HK-2 (cell line): Measurements from ENCODE around the gene TRAF2.
"Not testable (repeated sequence)": the region's sequence is repeated elsewhere in the genome, so short reads cannot be mapped to it uniquely, and the experiment has no call there.

Experiments
- DNase-seq: peaks from one replicate; pipeline ENCODE4 v3.0.0-alpha.2; 2018; ENCODE audit not compliant: unreplicated experiment

The TRAF2 gene, protein sequence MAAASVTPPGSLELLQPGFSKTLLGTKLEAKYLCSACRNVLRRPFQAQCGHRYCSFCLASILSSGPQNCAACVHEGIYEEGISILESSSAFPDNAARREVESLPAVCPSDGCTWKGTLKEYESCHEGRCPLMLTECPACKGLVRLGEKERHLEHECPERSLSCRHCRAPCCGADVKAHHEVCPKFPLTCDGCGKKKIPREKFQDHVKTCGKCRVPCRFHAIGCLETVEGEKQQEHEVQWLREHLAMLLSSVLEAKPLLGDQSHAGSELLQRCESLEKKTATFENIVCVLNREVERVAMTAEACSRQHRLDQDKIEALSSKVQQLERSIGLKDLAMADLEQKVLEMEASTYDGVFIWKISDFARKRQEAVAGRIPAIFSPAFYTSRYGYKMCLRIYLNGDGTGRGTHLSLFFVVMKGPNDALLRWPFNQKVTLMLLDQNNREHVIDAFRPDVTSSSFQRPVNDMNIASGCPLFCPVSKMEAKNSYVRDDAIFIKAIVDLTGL

DNA sequence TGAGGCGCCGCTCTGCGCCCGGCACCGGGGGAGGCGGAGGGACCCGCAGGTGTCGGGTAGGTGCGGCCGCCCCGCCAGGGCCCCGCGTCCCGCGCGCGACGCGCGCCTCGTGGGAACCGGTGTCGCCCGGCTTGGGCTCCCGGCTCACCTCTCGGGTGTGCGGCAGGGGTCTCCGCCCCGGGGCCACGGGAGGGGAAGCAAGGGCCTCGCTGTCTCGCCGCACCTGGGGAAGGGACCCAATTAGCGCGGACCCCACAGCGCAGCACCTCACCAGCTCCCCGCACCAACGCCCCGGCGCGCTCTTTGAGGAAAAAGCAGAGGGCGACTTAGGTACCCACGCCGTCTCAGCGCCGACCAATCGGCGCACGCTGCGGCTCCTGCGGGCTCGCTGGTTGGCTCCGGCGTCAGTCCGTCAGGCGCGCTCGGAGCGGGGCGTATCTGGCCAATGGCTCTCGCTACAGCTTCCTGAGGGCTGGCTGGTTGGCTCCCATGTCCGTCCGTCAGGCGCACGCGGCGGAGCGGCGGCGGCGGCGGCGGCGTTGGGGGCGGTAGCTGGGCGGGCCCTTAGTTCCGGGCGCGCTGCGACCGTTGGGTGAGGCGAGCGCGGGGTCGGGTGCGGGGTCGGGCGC, at the start of gene TRAF2:
Gene TRAF2 (plus strand): TSS at position 567 of the 629 bp plus-strand sequence. CDS start 12,225 bp downstream, outside the sequence.
- peak; percentile 99 for DNase-seq

DNA sequence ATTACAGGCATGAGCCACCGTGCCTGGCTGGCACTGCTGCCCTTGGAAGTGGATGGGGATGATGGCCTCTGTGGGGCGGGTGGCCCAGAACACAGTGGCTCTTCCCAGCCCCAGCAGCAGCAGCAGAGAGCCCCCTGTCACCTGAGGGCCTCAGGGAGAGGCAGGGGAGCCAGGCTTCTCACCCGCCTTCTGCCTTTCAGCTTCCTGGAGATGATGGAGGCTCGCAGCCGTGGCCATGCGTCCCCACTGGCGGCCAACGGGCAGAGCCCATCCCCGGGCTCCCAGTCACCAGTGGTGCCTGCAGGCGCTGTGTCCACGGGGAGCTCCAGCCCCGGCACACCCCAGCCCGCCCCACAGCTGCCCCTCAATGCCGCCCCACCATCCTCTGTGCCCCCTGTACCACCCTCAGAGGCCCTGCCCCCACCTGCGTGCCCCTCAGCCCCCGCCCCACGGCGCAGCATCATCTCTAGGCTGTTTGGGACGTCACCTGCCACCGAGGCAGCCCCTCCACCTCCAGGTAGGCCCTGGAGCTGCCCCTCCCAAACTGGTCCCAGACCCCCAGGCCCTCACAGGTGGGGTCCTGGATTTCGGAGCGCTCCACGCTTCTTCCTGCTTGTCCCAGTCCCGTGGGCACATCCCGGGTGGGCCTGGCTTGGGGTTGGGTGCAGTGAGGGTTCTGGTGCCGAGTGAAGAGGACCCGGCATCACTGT, 49.0 kb upstream of the TRAF2 start:
- peak; percentile 13 for DNase-seq

- DNase-seq = peak; percentile 16
Measured at GRCh38 chr9:136837856-136838277, 48.4 kb upstream of the TRAF2 start.

GRCh38 chr9:136838314-136839228, 47.7 kb upstream of the TRAF2 start:
- peak; percentile 50 for DNase-seq

DNA sequence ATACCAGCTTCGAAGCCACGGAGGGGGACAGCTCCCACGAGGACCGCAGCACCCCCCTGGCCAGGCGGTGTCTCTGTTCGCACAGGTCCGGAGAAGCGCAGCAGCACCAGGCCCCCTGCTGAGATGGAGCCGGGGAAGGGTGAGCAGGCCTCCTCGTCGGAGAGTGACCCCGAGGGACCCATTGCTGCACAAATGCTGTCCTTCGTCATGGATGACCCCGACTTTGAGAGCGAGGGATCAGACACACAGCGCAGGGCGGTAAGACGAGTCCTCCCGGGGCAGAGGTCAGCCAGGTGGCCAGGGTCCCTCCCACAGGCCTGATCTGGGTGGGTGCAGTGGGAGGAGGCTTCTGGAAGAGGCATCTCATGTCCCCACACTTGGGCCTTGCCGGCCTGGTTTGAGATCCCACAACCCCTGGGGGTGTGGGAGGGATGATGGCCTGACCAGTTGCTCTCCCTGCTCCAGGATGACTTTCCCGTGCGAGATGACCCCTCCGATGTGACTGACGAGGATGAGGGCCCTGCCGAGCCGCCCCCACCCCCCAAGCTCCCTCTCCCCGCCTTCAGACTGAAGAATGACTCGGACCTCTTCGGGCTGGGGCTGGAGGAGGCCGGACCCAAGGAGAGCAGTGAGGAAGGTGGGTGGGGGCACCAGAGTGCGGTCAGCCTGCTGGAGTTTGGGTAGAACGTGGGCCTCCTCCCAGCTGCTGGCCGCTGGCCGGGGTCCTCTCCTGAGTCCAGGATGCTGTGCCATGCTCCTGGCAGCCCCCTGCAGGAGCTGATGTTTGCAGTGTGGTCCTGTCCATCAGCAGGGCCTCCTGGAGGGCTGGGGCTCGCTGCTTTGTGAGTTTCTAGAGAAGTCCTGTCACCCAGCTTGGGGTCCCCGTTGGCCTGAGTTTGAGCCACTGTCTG, 46.8 kb upstream of the TRAF2 start:
- DNase-seq = peak; percentile 28

- peak; percentile 42 for DNase-seq
Measured at GRCh38 chr9:136840140-136840876, 46.0 kb upstream of the TRAF2 start.

DNA sequence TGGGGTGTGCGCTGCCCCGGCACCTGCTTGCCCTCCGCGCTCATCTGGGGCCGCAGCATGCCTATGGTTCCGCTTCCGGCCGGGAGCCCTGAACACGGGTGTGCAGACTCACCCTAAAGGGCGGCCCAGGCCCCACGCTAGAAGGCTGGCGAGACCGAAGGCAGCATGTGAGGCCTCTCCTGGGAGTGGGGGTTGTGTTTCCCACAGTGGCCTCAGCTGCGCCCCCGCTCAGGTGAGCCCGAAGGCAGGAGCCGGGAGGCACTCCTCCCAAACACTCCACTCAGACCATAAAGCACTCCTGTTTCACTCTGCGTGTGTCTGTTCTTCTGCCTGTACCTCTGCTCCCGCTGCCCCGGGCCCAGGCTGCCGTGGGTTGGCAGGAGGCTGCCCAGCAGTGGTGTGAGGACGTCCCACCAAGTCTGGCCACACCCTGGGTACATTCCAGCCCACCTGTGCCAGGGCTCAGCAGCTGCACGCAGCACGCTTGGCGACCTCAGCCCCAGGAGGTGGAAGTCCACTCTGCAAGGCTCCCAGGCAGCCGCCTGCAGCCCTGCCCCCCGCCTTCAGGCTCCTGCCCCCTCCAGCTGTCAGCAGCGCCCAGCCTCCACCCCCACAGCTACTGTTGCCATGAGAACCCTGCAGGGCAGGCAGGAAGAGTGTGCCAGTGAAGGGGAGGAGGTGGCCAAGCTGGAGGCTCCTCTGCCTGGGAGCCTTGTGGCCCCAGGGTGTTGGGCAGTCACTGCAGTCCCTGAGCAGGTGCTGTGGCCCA, 45.3 kb upstream of the TRAF2 start:
- peak; percentile 87 for DNase-seq

DNA sequence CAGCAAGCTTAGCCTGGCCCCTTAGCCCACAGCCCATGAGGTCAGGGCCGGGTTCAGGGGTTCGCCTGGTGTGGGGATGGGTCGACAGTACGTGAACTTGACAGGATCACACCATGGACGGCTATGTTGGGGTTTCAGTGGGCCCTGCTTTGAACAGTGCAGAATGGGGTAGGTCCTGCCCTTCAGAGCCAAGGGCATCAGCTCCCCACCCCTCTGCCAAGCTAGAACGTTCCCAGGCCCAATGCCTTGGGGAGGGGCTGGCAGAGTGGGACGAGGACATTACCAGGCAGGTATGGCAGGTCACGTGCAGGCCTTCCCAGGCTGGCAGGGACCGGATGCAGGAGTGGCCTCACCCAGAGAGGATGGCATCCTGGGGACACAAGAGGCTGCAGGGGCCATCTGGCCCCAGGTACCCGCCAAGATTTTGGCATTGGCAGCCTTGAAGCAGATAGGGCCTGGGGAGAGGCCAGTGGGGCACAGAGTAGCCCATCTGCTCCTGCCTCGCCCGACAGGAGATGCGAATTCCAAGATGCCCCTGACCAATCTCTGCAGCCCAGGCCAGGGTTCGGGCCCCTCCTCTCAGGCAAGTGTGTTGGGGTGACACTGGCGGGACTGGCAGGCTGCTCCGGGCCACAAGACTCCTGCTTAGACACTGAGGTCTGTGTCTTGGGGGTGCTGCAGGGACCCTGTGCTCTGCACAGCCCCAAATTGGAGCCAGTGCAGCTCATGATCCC, 44.5 kb upstream of the TRAF2 start:
- not testable (repeated sequence) for DNase-seq

DNA sequence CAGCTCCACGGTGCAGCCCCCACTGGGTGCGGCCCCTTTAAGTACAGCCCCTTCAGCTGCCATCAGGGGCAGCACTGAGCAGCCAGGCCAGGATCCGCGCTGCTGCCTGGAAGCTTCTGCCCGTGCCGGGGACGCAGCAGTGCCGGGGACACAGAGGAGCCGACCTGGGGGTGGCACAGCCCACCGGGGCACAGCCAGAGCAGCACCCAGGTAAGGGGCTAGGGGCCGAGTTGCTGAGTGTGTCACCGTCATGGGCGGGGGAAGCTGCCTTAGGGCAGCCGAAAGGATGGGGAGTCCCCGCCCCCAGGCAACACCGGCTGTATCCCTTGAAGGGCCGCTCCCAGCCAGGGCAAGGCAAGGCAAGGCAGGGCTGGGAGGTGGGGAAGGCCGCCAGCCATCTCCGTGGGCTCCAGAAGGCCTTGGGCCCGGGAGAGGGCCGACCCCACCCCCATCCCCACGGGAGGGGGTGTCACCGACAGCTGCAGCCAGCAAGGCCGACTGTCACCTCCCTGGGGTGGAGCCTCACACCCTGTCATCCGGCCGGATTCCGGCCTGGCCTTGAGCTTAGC, 43.9 kb upstream of the TRAF2 start, which contains the start of gene AJM1:
Gene AJM1 (plus strand): TSS at position 99 of the 569 bp plus-strand sequence. CDS start 1,937 bp downstream, outside the sequence.
- DNase-seq = peak; percentile 76

DNA sequence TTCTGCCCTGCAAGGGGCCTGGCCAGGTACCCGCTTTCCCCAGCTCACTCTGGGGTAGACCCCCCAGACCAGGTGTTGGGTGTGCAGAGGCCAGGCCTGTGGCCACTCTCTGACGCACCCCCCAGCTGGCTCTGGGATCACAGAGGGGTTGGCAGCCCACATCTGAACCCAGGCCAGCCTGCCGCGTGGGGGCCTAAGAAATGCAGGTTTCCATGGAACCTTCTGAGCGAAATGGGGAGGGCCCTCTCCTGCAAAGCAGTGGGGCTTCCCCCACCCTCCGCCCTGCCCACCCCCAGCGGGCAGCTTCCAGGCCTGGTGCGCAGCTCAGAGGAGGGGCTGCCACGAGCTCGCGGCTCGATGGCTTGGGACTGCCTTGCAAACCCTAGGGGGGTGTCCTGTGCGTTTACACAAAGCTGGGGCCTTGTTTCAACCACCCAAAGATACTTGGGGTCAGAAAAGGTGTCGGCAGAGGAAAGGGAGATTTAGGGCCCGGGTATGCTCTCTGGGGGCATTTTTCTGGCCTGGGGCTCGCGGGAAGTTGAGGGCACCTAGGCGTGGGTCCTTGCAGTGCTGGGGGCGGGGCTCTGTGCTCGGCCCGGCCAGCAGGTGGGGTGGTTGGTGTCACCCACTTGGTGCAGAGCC, 43.0 kb upstream of the TRAF2 start:
- not testable (repeated sequence) for DNase-seq

- peak; percentile 30 for DNase-seq
Measured at GRCh38 chr9:136843801-136844740, 42.2 kb upstream of the TRAF2 start.

GRCh38 chr9:136844761-136845464, 41.4 kb upstream of the TRAF2 start:
- no peak for DNase-seq

GRCh38 chr9:136845465-136846260, 40.7 kb upstream of the TRAF2 start:
- DNase-seq = no peak

GRCh38 chr9:136846376-136847087, 39.8 kb upstream of the TRAF2 start:
- DNase-seq = no peak
